Adrenal gland (tissue), 5 donors: ENCODE data around the gene DPH3.

Experiments used
- CTCF ChIP-seq, 6 experiments: fragments of 450-650 bp in 4 of 6; fragments of 200-600 bp in 2 of 6; sonication (generic) in 1 of 6; IDR thresholded peaks; 1 replicate in 5 of 6; 2 replicates in 1 of 6; pipeline versions ENCODE4 v1.5.1 to v1.8.0; 2016 to 2021; ENCODE audit warnings: antibody characterized with exemption in 6 of 6, mild to moderate bottlenecking in 2 of 6, moderate library complexity in 1 of 6
- POLR2A ChIP-seq, 2 donors: fragments of 450-650 bp; IDR thresholded peaks; one replicate each; pipeline ENCODE4 v1.6.1; 2017; ENCODE audit warnings: antibody characterized with exemption in 2 of 2, mild to moderate bottlenecking in 2 of 2, moderate library complexity in 1 of 2
- donor health status: DM: no; HTN: no; CAD: no.

GRCh38 chr3:16240229-16241023 lies 24.3 kb downstream of the DPH3 start:
- TF ChIP-seq CTCF (IDR thresholded peaks at IDR 0.05) (no peak), POLR2A (IDR thresholded peaks at IDR 0.05) (no peak)
